MCF 10A (cell line): ENCODE measurements around the gene RSAD2. TPM values are rescaled to one million over a fixed set of nuclear protein-coding genes. Genes with fewer than 3 reads are reported as not detected.

ENCODE experiments used
- BruUV-seq: library from RNA; stranded (reverse); fragments of 400-500 nt; replicated peaks from 2 replicates; lab custom pipeline; 2021; lab: Mats Ljungman, UMichigan
- CTCF ChIA-PET: fragments of 300-600 bp; sonication (Branson Sonifier 250); formaldehyde crosslinking; extraction: SDS; loops from one replicate; lab custom pipeline; 2021; ENCODE audit warnings: antibody characterized with exemption, inconsistent platforms; lab: Yijun Ruan, JAX
- POLR2A ChIA-PET: fragments of 300-600, 350-650 bp; sonication (Branson Sonifier 250); formaldehyde crosslinking; extraction: SDS; loops from one replicate; lab custom pipeline; 2020; ENCODE audit warnings: antibody characterized with exemption, inconsistent platforms; lab: Yijun Ruan, JAX
- DNase-seq: peaks from one replicate; pipeline ENCODE4 v3.0.0-alpha.2; 2018; ENCODE audit not compliant: unreplicated experiment
- H3K27ac Mint-ChIP-seq: one replicate; pipeline ENCODE4 v1.8.0; 2022; ENCODE audit warnings: mild to moderate bottlenecking, low read depth, mixed read lengths; ENCODE audit not compliant: unreplicated experiment
- H3K27me3 Mint-ChIP-seq: one replicate; pipeline ENCODE4 v1.8.0; 2022; ENCODE audit warnings: mixed read lengths; ENCODE audit not compliant: insufficient read depth, unreplicated experiment
- H3K36me3 Mint-ChIP-seq: one replicate; pipeline ENCODE4 v1.8.0; 2022; ENCODE audit warnings: mild to moderate bottlenecking, moderate library complexity, mixed read lengths; ENCODE audit not compliant: insufficient read depth, unreplicated experiment
- H3K4me1 Mint-ChIP-seq: one replicate; pipeline ENCODE4 v1.8.0; 2022; ENCODE audit warnings: mixed read lengths; ENCODE audit not compliant: insufficient read depth, unreplicated experiment
- H3K4me3 Mint-ChIP-seq: one replicate; pipeline ENCODE4 v1.8.0; 2022; ENCODE audit warnings: mild to moderate bottlenecking, moderate library complexity, mixed read lengths; ENCODE audit not compliant: unreplicated experiment
- H3K9me3 Mint-ChIP-seq: one replicate; pipeline ENCODE4 v1.8.0; 2022; ENCODE audit warnings: mixed read lengths; ENCODE audit not compliant: unreplicated experiment
- intact Hi-C: fragments of 100-400 bp; cut with micrococcal nuclease; formaldehyde crosslinking; loops from 2 replicates; pipeline ENCODE4 v1.14.1; 2022
- total RNA-seq: library from RNA; stranded (reverse); gene quantifications from 2 replicates; pipeline ENCODE4 v1.2.3, GENCODE V29; 2022
- TF ChIP-seq, protein P1 (sequence below): fragments of 200-600 bp; IDR thresholded peaks from one replicate; pipeline ENCODE4 v1.8.0; 2022; ENCODE audit warnings: antibody characterized with exemption, mild to moderate bottlenecking; ENCODE audit not compliant: unreplicated experiment

The RSAD2 gene
- total RNA-seq, 1 experiment from 2014 or later: 0.09 TPM

DNA sequence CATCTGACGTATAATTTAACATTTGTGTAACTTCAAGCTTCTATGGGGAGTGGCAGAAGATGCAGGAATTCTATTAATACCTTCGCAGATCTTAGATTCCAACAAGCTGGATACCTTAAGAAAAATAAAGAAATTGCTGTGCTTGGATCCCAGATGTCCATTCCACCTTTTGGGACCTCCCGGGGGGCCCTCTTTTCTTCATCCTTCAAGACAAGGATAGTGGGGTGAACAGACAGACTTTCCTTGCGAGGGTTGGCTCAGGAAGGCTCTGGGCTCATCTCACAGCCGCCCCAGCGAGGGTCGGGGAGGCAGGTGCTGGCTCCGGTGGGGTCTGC, 39.1 kb downstream of the RSAD2 start:
- no peaks in the 10 kb centered on the region for H3K4me1 Mint-ChIP-seq
- no TSS peak for BruUV-seq
- ChIA-PET POLR2A (interaction anchor here (1.4 kb wide), 1 partner anchor 105 kb away, joined by 3 read pairs; no protein-coding TSS in a partner anchor), CTCF (interaction anchor here (0.7 to 1.9 kb wide), 12 partner anchors 11 to 140 kb away, joined by 3 to 9 read pairs (median 3); no protein-coding TSS in a partner anchor)
- TF ChIP-seq, protein P1, sequence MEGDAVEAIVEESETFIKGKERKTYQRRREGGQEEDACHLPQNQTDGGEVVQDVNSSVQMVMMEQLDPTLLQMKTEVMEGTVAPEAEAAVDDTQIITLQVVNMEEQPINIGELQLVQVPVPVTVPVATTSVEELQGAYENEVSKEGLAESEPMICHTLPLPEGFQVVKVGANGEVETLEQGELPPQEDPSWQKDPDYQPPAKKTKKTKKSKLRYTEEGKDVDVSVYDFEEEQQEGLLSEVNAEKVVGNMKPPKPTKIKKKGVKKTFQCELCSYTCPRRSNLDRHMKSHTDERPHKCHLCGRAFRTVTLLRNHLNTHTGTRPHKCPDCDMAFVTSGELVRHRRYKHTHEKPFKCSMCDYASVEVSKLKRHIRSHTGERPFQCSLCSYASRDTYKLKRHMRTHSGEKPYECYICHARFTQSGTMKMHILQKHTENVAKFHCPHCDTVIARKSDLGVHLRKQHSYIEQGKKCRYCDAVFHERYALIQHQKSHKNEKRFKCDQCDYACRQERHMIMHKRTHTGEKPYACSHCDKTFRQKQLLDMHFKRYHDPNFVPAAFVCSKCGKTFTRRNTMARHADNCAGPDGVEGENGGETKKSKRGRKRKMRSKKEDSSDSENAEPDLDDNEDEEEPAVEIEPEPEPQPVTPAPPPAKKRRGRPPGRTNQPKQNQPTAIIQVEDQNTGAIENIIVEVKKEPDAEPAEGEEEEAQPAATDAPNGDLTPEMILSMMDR: no peak
- H3K27ac Mint-ChIP-seq: no peak overlapping the region
- no peak for DNase-seq
- no peaks in the 10 kb centered on the region for H3K27me3 Mint-ChIP-seq
- H3K4me3 Mint-ChIP-seq: no peak overlapping the region
- intact Hi-C loops: no loop called here
- no peaks in the 10 kb centered on the region for H3K9me3 Mint-ChIP-seq
- H3K36me3 Mint-ChIP-seq: no peaks in the 10 kb centered on the region

DNA sequence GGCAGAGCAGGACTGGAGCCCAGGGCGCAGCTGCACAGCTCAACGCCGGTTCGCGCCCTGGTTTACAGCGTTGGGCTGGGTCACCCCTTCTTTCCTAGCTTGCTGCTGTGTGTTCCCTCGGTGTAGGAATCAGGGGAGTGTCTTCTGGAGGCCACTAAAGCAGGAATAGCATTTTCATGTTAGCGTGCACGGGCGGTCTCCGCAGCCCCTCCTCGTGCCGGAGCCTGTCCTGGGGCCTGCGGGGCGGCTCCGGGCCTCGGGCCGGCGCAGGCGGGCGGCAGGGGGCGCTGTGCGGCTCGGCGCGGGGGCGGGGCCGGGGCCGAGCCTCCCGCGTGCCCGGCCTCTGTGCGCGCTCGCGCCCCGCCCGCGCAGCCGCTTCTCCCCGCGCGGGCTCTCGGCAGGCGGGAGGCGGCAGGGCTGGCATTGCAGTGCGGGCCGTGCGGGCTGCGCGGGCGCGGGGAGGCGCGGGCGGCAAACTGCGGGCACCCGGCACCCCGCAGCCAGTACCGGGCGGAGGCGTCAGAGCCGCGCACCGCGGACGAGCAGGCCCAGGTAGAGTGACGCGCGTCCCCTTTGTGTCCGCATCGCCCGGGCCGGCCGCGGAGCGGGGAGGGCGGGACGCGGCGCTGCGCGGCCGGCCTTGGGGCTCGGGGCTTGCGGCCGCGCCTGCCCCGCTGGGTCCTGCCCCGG, 39.6 kb downstream of the RSAD2 start, which contains the start of gene RNF144A:
Gene RNF144A (plus strand): TSS at position 342 of the 690 bp plus-strand sequence. CDS start 79,515 bp downstream, outside the sequence.
- POLR2A ChIA-PET: interaction anchor here (1.4 kb wide), 1 partner anchor 105 kb away, joined by 3 read pairs; no protein-coding TSS in a partner anchor
- no peak within 1 kb of the TSS for H3K27ac Mint-ChIP-seq
- TF ChIP-seq, protein P1: peak; percentile 6
- CTCF ChIA-PET: interaction anchor here (0.7 to 1.9 kb wide), 11 partner anchors 11 to 140 kb away, joined by 3 to 9 read pairs (median 3); no protein-coding TSS in a partner anchor
- no TSS peak for BruUV-seq
- intact Hi-C loops: no loop called here
- DNase-seq: no peak
- H3K36me3 Mint-ChIP-seq: no peaks in the 10 kb centered on the region
- no peak within 1 kb of the TSS for H3K4me3 Mint-ChIP-seq
- no peaks in the 10 kb centered on the region for H3K27me3 Mint-ChIP-seq
- H3K4me1 Mint-ChIP-seq: no peaks in the 10 kb centered on the region
- no peaks in the 10 kb centered on the region for H3K9me3 Mint-ChIP-seq

GRCh38 chr2:6917761-6918421, 40.3 kb downstream of the RSAD2 start:
- TF ChIP-seq, protein P1: no peak
- Mint-ChIP-seq H3K36me3 (no peaks in the 10 kb centered on the region), H3K4me3 (no peak overlapping the region), H3K27me3 (peaks cover under 1% of the 10 kb centered on the region), H3K9me3 (no peaks in the 10 kb centered on the region), H3K27ac (no peak overlapping the region), H3K4me1 (no peaks in the 10 kb centered on the region)
- intact Hi-C loops: no loop called here
- no peak for DNase-seq
- POLR2A ChIA-PET: no interaction called here
- CTCF ChIA-PET: interaction anchor here (1.9 to 3.2 kb wide), 2 partner anchors 21 to 126 kb away, joined by 7 to 10 read pairs; no protein-coding TSS in a partner anchor
- no TSS peak for BruUV-seq
